ENCODE results near the gene CTU2. TPM values are rescaled to one million over a fixed set of nuclear protein-coding genes. Genes with fewer than 3 reads are reported as not detected.
A peak's percentile ranks its signal among the peaks of the same experiment; 100 is the strongest.

CTU2 gene
- total and polyA plus RNA-seq, 9 of the 15 experiments (the other 6 are each of a cell fraction or from before 2014, with no cell fraction given), result 1.3 to 105 (median 23.2) TPM

DNA sequence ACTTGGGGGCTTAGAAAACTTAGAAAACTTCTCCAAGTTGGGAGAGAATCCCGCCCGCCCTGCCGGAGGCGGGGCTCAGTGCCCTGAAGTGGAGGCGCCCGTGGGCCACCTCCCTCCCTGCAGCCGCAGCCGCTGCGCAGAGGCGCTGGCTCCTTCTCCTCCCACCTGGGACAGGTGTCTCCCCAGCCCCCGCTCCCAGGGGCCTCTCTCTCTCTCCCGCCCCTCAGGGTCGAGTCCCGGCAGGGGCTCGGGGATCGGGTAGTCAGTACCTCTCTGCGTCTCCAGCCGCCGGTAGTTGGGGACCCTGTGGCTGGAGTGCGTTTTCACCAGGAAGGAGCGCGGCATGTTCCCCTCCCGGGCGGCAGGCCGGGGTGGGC is 20.3 kb upstream of the CTU2 start (continued):
- TF ChIP-seq POU5F1 (IDR thresholded peaks at IDR 0.05; ENCODE audit: borderline replicate concordance, low read depth, low read length, partially characterized antibody) (no peak), RFX5 (IDR thresholded peaks at IDR 0.05; ENCODE audit: low read depth, low read length) (no peak), JUND (IDR thresholded peaks at IDR 0.05; ENCODE audit: borderline replicate concordance, low read depth, low read length) (no peak), JUND (tag; IDR thresholded peaks at IDR 0.05; ENCODE audit: borderline replicate concordance, low read depth, low read length) (no peak), FOXP1 (CRISPR knock-in tag; IDR thresholded peaks at IDR 0.05) (no peak), ZNF511 (CRISPR knock-in tag; IDR thresholded peaks at IDR 0.05) (no peak; the same call in 1 of the 2 replicates), IRF2 (CRISPR knock-in tag; IDR thresholded peaks at IDR 0.05) (no peak), SP2 (IDR thresholded peaks at IDR 0.05; ENCODE audit: extremely low read depth, low read depth, low read length, poor library complexity, severe bottlenecking) (no peak), RBBP5 (IDR thresholded peaks at IDR 0.05; ENCODE audit: borderline replicate concordance, insufficient read depth, low read length, poor library complexity, severe bottlenecking) (no peak), ZNF134 (CRISPR knock-in tag; conservative IDR thresholded peaks at IDR 0.05) (no peak), MCM5 (IDR thresholded peaks at IDR 0.05; ENCODE audit: low read depth) (no peak), SMARCE1 (IDR thresholded peaks at IDR 0.05) (peak; percentile 19; the same call in 1 of the 2 replicates), ZNF263 (CRISPR knock-in tag; IDR thresholded peaks at IDR 0.05; ENCODE audit: borderline replicate concordance) (no peak), MAZ (CRISPR knock-in tag; conservative IDR thresholded peaks at IDR 0.05 in 1 of 2, IDR thresholded peaks at IDR 0.05 in 1 of 2) (peak; percentile 48 to 55; a peak in 2 of 4 replicates), WHSC1 (IDR thresholded peaks at IDR 0.05; ENCODE audit: low read length) (no peak), TOE1 (IDR thresholded peaks at IDR 0.05; ENCODE audit: borderline replicate concordance) (no peak), TOE1 (CRISPR knock-in tag; IDR thresholded peaks at IDR 0.05; ENCODE audit: borderline replicate concordance, low read depth) (no peak), NCOA6 (IDR thresholded peaks at IDR 0.05) (no peak), PRMT5 (CRISPR knock-in tag; IDR thresholded peaks at IDR 0.05) (no peak), DMBX1 (CRISPR knock-in tag; IDR thresholded peaks at IDR 0.05; ENCODE audit: borderline replicate concordance) (no peak), ZNF551 (CRISPR knock-in tag; IDR thresholded peaks at IDR 0.05) (no peak), ELF4 (CRISPR knock-in tag; IDR thresholded peaks at IDR 0.05) (no peak), RBM39 (optimal IDR thresholded peaks at IDR 0.05; ENCODE audit: low read depth, low read length) (no peak), ETS1 (conservative IDR thresholded peaks at IDR 0.05; ENCODE audit: control insufficient read depth, low read depth, low read length) (no peak)
- TF ChIP-seq, protein P1, sequence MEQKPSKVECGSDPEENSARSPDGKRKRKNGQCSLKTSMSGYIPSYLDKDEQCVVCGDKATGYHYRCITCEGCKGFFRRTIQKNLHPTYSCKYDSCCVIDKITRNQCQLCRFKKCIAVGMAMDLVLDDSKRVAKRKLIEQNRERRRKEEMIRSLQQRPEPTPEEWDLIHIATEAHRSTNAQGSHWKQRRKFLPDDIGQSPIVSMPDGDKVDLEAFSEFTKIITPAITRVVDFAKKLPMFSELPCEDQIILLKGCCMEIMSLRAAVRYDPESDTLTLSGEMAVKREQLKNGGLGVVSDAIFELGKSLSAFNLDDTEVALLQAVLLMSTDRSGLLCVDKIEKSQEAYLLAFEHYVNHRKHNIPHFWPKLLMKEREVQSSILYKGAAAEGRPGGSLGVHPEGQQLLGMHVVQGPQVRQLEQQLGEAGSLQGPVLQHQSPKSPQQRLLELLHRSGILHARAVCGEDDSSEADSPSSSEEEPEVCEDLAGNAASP (IDR thresholded peaks at IDR 0.05), result no peak
- TF ChIP-seq, protein P2, sequence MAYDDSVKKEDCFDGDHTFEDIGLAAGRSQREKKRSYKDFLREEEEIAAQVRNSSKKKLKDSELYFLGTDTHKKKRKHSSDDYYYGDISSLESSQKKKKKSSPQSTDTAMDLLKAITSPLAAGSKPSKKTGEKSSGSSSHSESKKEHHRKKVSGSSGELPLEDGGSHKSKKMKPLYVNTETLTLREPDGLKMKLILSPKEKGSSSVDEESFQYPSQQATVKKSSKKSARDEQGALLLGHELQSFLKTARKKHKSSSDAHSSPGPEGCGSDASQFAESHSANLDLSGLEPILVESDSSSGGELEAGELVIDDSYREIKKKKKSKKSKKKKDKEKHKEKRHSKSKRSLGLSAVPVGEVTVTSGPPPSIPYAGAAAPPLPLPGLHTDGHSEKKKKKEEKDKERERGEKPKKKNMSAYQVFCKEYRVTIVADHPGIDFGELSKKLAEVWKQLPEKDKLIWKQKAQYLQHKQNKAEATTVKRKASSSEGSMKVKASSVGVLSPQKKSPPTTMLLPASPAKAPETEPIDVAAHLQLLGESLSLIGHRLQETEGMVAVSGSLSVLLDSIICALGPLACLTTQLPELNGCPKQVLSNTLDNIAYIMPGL (CRISPR knock-in tag; IDR thresholded peaks at IDR 0.05), result peak; percentile 33; the same call in 1 of the 2 replicates
